Measurements from ENCODE around the gene USP3.
"Not testable (repeated sequence)": the region's sequence is repeated elsewhere in the genome, so short reads cannot be mapped to it uniquely, and the experiment has no call there.

USP3 gene

GRCh38 chr15:63513728-63514127 lies 9.3 kb downstream of the USP3 start:
- DNase-seq = no peak

GRCh38 chr15:63514531-63514943 lies 10.1 kb downstream of the USP3 start:
- DNase-seq = no peak

- DNase-seq = no peak
These were observed 12.8 kb downstream of the USP3 start for GRCh38 chr15:63517202-63517601.

- no peak for DNase-seq
These were observed 13.2 kb downstream of the USP3 start for GRCh38 chr15:63517628-63518027.

GRCh38 chr15:63519041-63519440 lies 14.6 kb downstream of the USP3 start:
- no peak for DNase-seq

- no peak for DNase-seq
These were observed 15.3 kb downstream of the USP3 start for GRCh38 chr15:63519548-63520178.

GRCh38 chr15:63520462-63520861 lies 16.1 kb downstream of the USP3 start:
- DNase-seq = not testable (repeated sequence)

- DNase-seq = no peak
These were observed 17.8 kb downstream of the USP3 start for GRCh38 chr15:63522225-63522578.

GRCh38 chr15:63523306-63523990 lies 19.1 kb downstream of the USP3 start:
- DNase-seq = no peak

- DNase-seq = no peak
These were observed 20.1 kb downstream of the USP3 start for GRCh38 chr15:63524316-63525015.

- no peak for DNase-seq
These were observed 22.0 kb downstream of the USP3 start for GRCh38 chr15:63526401-63526800.

- DNase-seq = no peak
These were observed 23.8 kb downstream of the USP3 start for GRCh38 chr15:63528138-63528659.

GRCh38 chr15:63530235-63530634 lies 25.8 kb downstream of the USP3 start:
- DNase-seq = no peak

GRCh38 chr15:63530752-63531299 lies 26.4 kb downstream of the USP3 start:
- no peak for DNase-seq

- DNase-seq = no peak
These were observed 27.2 kb downstream of the USP3 start for GRCh38 chr15:63531586-63531985.

- DNase-seq = no peak
These were observed 27.9 kb downstream of the USP3 start for GRCh38 chr15:63532307-63532744.

- not testable (repeated sequence) for DNase-seq
These were observed 30.5 kb downstream of the USP3 start for GRCh38 chr15:63534888-63535287.

- DNase-seq = no peak
These were observed 31.3 kb downstream of the USP3 start for GRCh38 chr15:63535689-63536088.

GRCh38 chr15:63538876-63539275 lies 34.5 kb downstream of the USP3 start:
- no peak for DNase-seq

- DNase-seq = peak; percentile 17
These were observed 35.1 kb downstream of the USP3 start for GRCh38 chr15:63539521-63539920.

- no peak for DNase-seq
These were observed 35.6 kb downstream of the USP3 start for GRCh38 chr15:63539998-63540397.

- no peak for DNase-seq
These were observed 36.1 kb downstream of the USP3 start for GRCh38 chr15:63540449-63540848.

- no peak for DNase-seq
These were observed 40.0 kb downstream of the USP3 start for GRCh38 chr15:63544258-63545026.
